Vagina (tissue), 2 donors: ENCODE data around the gene CAMK2A.

Source experiments
- CTCF ChIP-seq, 3 experiments: fragments of 450-650 bp in 2 of 3; fragments of 200-600 bp in 1 of 3; sonication (generic) in 1 of 3; IDR thresholded peaks; one replicate each; pipeline ENCODE4 v1.5.1; 2017 to 2019; ENCODE audit warnings: antibody characterized with exemption in 3 of 3, mild to moderate bottlenecking in 2 of 3, moderate library complexity in 2 of 3
- POLR2A ChIP-seq, 2 donors: fragments of 450-650 bp; IDR thresholded peaks; one replicate each; pipeline ENCODE4 v1.6.1; 2017; ENCODE audit warnings: antibody characterized with exemption in 2 of 2, mild to moderate bottlenecking in 2 of 2, moderate library complexity in 2 of 2
- POLR2AphosphoS5 ChIP-seq, 2 donors: sonication (generic); formaldehyde crosslinking; IDR thresholded peaks; one replicate each; pipeline ENCODE4 v1.9.0; 2017; ENCODE audit warnings: antibody characterized with exemption in 2 of 2, mild to moderate bottlenecking in 2 of 2, low read depth in 1 of 2; ENCODE audit not compliant: insufficient read depth in 1 of 2

DNA sequence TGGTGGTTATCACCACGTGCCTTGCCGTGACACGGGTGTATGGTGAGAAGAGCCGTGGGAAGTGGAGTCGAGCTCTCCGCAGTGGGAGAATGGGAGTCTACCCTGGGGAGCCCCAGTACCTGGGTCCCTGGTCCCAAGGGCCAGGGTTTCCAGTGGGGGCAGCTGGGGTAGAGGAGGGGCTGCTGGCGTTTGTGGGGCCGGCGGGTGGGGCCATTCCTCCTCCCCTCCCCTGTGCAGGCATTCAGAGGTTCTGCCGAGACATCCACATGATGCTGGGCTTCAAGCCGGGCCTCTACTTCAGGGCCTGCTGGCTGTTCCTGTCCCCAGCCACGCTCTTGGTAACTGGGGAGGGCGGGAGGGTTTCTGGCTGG is 85.0 kb downstream of the CAMK2A start:
- no peak for TF ChIP-seq CTCF (IDR thresholded peaks at IDR 0.05)
- TF ChIP-seq POLR2AphosphoS5 (IDR thresholded peaks at IDR 0.05; ENCODE audit: insufficient read depth in 1 of 2, low read depth in 1 of 2) = no peak
- no peak for TF ChIP-seq POLR2A (IDR thresholded peaks at IDR 0.05)
